ENCODE measurements around the gene ETFDH. TPM values are rescaled to one million over a fixed set of nuclear protein-coding genes. Genes with fewer than 3 reads are reported as not detected.
"Not testable (repeated sequence)": the region's sequence is repeated elsewhere in the genome, so short reads cannot be mapped to it uniquely, and the experiment has no call there.

Gene ETFDH
- total and polyA plus RNA-seq, 7 donors = 60.4 to 154 (median 91.0) TPM

DNA sequence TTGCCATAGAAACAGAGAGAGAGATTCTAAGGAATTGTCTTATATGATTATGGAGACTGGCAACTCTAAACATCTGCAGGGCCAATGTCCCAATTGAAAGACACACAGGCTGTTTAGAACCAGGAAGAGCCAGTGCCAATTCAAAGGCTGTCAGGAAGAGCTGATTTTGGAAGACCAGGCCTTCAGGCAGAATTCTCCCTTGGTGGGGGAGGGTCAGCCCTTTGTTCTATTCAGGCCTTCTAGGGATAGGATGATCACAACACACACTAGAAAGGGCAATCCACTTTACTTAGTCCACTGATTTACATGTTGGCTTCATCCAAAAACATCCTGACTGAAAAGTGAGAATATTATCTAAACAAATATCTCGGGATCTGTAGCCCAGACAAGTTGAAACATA is 15.7 kb upstream of the ETFDH start:
- TF ChIP-seq, protein P1, sequence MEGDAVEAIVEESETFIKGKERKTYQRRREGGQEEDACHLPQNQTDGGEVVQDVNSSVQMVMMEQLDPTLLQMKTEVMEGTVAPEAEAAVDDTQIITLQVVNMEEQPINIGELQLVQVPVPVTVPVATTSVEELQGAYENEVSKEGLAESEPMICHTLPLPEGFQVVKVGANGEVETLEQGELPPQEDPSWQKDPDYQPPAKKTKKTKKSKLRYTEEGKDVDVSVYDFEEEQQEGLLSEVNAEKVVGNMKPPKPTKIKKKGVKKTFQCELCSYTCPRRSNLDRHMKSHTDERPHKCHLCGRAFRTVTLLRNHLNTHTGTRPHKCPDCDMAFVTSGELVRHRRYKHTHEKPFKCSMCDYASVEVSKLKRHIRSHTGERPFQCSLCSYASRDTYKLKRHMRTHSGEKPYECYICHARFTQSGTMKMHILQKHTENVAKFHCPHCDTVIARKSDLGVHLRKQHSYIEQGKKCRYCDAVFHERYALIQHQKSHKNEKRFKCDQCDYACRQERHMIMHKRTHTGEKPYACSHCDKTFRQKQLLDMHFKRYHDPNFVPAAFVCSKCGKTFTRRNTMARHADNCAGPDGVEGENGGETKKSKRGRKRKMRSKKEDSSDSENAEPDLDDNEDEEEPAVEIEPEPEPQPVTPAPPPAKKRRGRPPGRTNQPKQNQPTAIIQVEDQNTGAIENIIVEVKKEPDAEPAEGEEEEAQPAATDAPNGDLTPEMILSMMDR (IDR thresholded peaks at IDR 0.05) = no peak
- no peaks in the 10 kb centered on the region for H3K36me3 ChIP-seq (ENCODE audit: insufficient read depth in 1 of 2, low read depth in 1 of 2)
- DNase-seq (no peak), ATAC-seq (no peak)
- H3K9me3 ChIP-seq = no peaks in the 10 kb centered on the region
- H3K4me1 ChIP-seq = no peaks in the 10 kb centered on the region
- no peaks in the 10 kb centered on the region for H3K27me3 ChIP-seq (ENCODE audit: insufficient read depth in 3 of 3, low read length in 2 of 3)
- H3K4me3 ChIP-seq = no peak overlapping the region
- 83 to 90% (median 87%) methylated on average over 1 of the region's 1 CpG for WGBS, 3 donors
- H3K27ac ChIP-seq = no peak overlapping the region
- intact Hi-C loops (cut with DNase I) = no loop called here

DNA sequence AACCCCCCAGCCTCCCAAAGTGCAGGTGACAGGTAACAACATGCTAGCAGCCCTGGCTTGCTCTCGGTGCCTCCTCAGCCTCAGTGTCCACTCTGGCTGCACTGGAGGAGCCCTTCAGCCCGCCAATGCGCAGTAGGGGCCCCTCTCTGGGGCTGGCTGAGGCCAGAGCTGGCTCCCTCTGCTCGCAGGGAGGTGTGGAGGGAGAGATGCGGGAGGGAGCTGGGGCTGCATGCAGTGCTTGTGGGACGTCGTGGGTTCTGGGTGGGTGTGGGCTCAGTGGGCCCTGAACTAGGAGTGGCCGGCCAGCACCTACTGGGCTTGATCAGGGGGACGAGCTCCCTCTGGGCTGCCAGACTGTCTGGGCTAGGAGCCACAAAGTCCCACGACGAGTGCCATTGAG is 14.8 kb upstream of the ETFDH start:
- H3K9me3 ChIP-seq = no peaks in the 10 kb centered on the region
- no peak for ATAC-seq
- no peak overlapping the region for H3K4me3 ChIP-seq
- H3K4me1 ChIP-seq = no peaks in the 10 kb centered on the region
- H3K27ac ChIP-seq = no peak overlapping the region
- no peaks in the 10 kb centered on the region for H3K36me3 ChIP-seq (ENCODE audit: insufficient read depth in 1 of 2, low read depth in 1 of 2)
- DNase-seq = no peak
- TF ChIP-seq, protein P1 (IDR thresholded peaks at IDR 0.05) = no peak
- 79 to 91% (median 89%) methylated on average over 11 of the region's 11 CpGs for WGBS, 3 donors
- intact Hi-C loops (cut with DNase I) = no loop called here
- no peaks in the 10 kb centered on the region for H3K27me3 ChIP-seq (ENCODE audit: insufficient read depth in 3 of 3, low read length in 2 of 3)

DNA sequence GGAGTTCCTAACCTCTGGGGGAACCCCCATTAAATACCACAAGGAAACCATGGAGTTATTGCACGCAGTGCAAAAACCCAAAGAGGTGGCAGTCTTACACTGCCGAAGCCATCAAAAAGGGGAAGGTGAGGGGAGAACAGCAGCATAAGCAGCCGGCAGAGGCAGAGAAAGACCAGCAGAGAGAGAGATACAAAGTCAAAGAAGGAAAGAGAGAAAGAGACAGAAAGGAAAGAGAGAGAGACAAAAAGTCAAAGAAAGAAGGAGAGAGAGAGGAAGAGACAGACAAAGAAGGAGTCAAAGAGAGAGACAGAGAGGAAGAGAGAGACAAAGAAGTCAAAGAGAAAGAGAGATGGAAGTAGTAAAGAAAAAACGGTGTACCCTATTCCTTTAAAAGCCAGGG is 8.8 kb upstream of the ETFDH start:
- WGBS, 3 donors = 65 to 76% (median 65%) methylated on average over 4 of the region's 4 CpGs
- DNase-seq; H3K4me3 ChIP-seq; H3K27me3 ChIP-seq (ENCODE audit: insufficient read depth in 3 of 3, low read length in 2 of 3); H3K4me1 ChIP-seq; H3K36me3 ChIP-seq (ENCODE audit: insufficient read depth in 1 of 2, low read depth in 1 of 2); H3K9me3 ChIP-seq; H3K27ac ChIP-seq; ATAC-seq; intact Hi-C loops (cut with DNase I): not testable (repeated sequence)

DNA sequence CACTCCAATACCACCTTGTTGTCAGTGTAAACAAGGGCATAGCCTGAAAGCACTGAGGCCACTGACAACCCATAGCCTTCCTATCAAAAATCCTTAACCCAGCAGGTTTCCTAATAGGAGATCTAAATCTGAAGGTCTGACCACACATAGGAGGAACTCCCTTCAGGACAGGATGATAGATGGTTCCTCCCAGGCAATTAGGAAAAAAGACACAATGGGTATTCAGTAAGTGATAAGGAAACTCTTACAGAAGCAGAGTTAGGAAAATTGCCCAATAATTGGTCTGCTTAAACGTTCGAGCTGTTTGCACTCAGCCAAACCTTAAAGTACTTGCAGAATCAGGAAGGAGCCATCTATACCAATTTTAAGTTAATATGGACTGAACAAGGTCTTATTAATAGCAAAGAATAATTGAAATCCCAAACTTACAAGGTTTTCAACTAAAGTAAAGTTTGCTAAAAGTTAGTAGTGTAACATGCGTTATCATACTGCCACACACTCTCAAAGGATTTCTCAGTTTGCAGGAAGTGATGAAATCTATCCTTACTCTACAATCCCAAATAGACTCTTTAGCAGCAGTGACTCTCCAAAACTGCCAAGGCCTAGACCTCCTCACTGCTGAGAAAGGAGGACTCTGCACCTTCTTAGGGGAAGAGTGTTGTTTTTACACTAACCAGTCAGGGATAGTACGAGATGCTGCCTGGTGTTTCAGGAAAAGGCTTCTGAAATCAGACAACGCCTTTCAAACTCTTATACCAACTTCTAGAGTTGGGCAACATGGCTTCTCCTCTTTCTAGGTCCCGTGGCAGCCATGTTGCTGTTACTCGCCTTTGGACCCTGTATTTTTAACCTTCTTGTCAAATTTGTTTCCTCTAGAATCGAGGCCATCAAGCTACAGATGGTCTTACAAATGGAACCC is 8.1 kb upstream of the ETFDH start:
- H3K9me3 ChIP-seq; H3K27ac ChIP-seq; intact Hi-C loops (cut with DNase I); ATAC-seq; H3K27me3 ChIP-seq (ENCODE audit: insufficient read depth in 3 of 3, low read length in 2 of 3); H3K36me3 ChIP-seq (ENCODE audit: insufficient read depth in 1 of 2, low read depth in 1 of 2); H3K4me1 ChIP-seq; DNase-seq; H3K4me3 ChIP-seq: not testable (repeated sequence)
- 81 to 88% (median 88%) methylated on average over 8 of the region's 8 CpGs for WGBS, 3 donors

DNA sequence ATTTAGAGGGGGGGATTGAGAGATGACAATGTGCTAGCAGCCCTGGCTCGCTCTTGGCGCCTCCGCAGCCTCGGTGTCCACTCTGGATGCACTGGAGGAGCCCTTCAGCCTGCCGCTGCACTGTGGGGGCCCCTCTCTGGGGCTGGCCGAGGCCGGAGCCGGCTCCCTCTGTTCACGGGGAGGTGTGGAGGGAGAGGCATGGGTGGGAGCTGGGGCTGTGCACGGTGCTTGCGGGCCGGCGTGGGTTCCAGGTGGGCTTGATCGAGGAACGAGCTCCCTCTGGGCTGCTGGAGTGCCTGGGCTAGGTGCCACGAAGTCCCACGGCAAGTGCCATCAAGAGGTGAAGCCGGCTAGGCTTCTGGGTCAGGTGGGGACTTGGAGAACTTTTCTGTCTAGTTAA is 7.3 kb upstream of the ETFDH start:
- Histone ChIP-seq H3K9me3 (no peaks in the 10 kb centered on the region), H3K4me3 (no peak overlapping the region), H3K4me1 (no peaks in the 10 kb centered on the region), H3K27me3 (ENCODE audit: insufficient read depth in 3 of 3, low read length in 2 of 3) (no peaks in the 10 kb centered on the region), H3K27ac (no peak overlapping the region), H3K36me3 (ENCODE audit: insufficient read depth in 1 of 2, low read depth in 1 of 2) (no peaks in the 10 kb centered on the region)
- DNase-seq (no peak), ATAC-seq (no peak)
- intact Hi-C loops (cut with DNase I) = no loop called here
- TF ChIP-seq, protein P1 (IDR thresholded peaks at IDR 0.05) = no peak
- WGBS, 3 donors = 98 to 99% (median 98%) methylated on average over 18 of the region's 18 CpGs
